A673 (cell line): Measurements from ENCODE around the gene VAT1L.

Experiments used
- EZH2 ChIP-seq: fragments of 200-600 bp; sonication (generic); IDR thresholded peaks from 2 replicates; pipeline ENCODE4 v1.6.1; 2017; ENCODE audit warnings: borderline replicate concordance, low read depth, mild to moderate bottlenecking, mixed read lengths, antibody characterized with exemption, low read length; ENCODE audit not compliant: poor library complexity, severe bottlenecking
- TF ChIP-seq, protein P1 (sequence below): fragments of 300-800, 200-600 bp; sonication (generic); conservative IDR thresholded peaks from 2 replicates; pipeline ENCODE4 v1.5.1; 2017; ENCODE audit warnings: low read depth, mild to moderate bottlenecking, antibody characterized with exemption, low read length, moderate library complexity, mixed read lengths

DNA sequence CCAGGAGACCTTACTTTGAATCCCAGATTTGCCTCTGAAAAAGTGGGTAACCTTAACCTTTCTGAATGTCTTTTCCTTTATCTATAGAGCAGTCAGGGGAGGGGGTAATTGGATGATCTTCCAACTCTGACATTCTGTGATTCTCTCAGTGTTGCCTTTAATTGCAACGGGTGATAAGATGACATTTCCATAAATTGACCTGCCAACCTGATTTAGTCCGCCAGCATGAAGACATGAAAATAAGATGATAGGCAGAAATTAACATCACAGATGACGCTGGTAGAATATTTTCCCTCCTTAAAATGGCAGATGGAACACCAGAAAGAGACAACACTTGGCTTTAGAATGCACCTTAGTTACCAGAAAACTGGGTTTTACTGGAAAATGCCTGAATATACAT, 72.6 kb downstream of the VAT1L start:
- TF ChIP-seq, protein P1, sequence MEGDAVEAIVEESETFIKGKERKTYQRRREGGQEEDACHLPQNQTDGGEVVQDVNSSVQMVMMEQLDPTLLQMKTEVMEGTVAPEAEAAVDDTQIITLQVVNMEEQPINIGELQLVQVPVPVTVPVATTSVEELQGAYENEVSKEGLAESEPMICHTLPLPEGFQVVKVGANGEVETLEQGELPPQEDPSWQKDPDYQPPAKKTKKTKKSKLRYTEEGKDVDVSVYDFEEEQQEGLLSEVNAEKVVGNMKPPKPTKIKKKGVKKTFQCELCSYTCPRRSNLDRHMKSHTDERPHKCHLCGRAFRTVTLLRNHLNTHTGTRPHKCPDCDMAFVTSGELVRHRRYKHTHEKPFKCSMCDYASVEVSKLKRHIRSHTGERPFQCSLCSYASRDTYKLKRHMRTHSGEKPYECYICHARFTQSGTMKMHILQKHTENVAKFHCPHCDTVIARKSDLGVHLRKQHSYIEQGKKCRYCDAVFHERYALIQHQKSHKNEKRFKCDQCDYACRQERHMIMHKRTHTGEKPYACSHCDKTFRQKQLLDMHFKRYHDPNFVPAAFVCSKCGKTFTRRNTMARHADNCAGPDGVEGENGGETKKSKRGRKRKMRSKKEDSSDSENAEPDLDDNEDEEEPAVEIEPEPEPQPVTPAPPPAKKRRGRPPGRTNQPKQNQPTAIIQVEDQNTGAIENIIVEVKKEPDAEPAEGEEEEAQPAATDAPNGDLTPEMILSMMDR: no peak
- no peak for TF ChIP-seq EZH2
